Femur (tissue), 1 donor: ENCODE results near the gene GJA5.

Experiments
- DNase-seq: peaks from one replicate; pipeline ENCODE4 v3.0.0-alpha.2; 2017

GJA5 gene

GRCh38 chr1:147760481-147761260, at the start of gene GJA5:
Gene GJA5, minus strand, starts transcription at chr1:147760602. Its CDS starts 1,364 bp downstream, at chr1:147759238.
- no peak for DNase-seq

- DNase-seq = no peak
Observed at GRCh38 chr1:147809236-147809635, 48.8 kb upstream of the GJA5 start.

GRCh38 chr1:147808025-147808424, 47.6 kb upstream of the GJA5 start:
- no peak for DNase-seq

GRCh38 chr1:147807405-147807804, 47.0 kb upstream of the GJA5 start:
- no peak for DNase-seq

- no peak for DNase-seq
Observed at GRCh38 chr1:147804942-147805723, 44.7 kb upstream of the GJA5 start.

GRCh38 chr1:147800804-147801203, 40.4 kb upstream of the GJA5 start:
- DNase-seq = no peak

- no peak for DNase-seq
Observed at GRCh38 chr1:147798731-147799130, 38.3 kb upstream of the GJA5 start.

- no peak for DNase-seq
Observed at GRCh38 chr1:147794570-147794969, 34.2 kb upstream of the GJA5 start.

GRCh38 chr1:147791876-147792275, 31.5 kb upstream of the GJA5 start:
- DNase-seq = no peak

GRCh38 chr1:147787765-147788164, 27.4 kb upstream of the GJA5 start:
- no peak for DNase-seq

GRCh38 chr1:147786536-147786935, 26.1 kb upstream of the GJA5 start:
- no peak for DNase-seq

- DNase-seq = no peak
Observed at GRCh38 chr1:147785794-147786506, 25.5 kb upstream of the GJA5 start.

- DNase-seq = no peak
Observed at GRCh38 chr1:147784941-147785340, 24.5 kb upstream of the GJA5 start.

- DNase-seq = no peak
Observed at GRCh38 chr1:147781056-147781471, 20.7 kb upstream of the GJA5 start.

- DNase-seq = no peak
Observed at GRCh38 chr1:147777694-147778093, 17.3 kb upstream of the GJA5 start.

GRCh38 chr1:147773215-147773715, 12.9 kb upstream of the GJA5 start:
- DNase-seq = no peak

GRCh38 chr1:147772570-147772969, 12.2 kb upstream of the GJA5 start:
- no peak for DNase-seq

- no peak for DNase-seq
Observed at GRCh38 chr1:147771226-147772125, 11.1 kb upstream of the GJA5 start.

GRCh38 chr1:147769106-147769505, 8.7 kb upstream of the GJA5 start:
- DNase-seq = no peak

GRCh38 chr1:147768582-147768981, 8.2 kb upstream of the GJA5 start:
- DNase-seq = no peak

- DNase-seq = no peak
Observed at GRCh38 chr1:147768101-147768500, 7.7 kb upstream of the GJA5 start.
